Endodermal cell (in vitro differentiated cells): ENCODE data around the gene SMARCD1. TPM values are rescaled to one million over a fixed set of nuclear protein-coding genes. Genes with fewer than 3 reads are reported as not detected.

Experiments
- DNase-seq: peaks from one replicate; pipeline ENCODE4 v3.0.0-alpha.2; 2017
- H3K27ac ChIP-seq: 2 replicates; pipeline ENCODE4 v1.5.1; 2013; ENCODE audit warnings: mild to moderate bottlenecking, low read depth, low read length, moderate library complexity
- H3K27me3 ChIP-seq: 2 replicates; pipeline ENCODE4 v1.6.1; 2013; ENCODE audit warnings: mild to moderate bottlenecking, low read length, moderate library complexity; ENCODE audit not compliant: insufficient read depth, control insufficient read depth, poor library complexity, severe bottlenecking
- H3K36me3 ChIP-seq: 2 replicates; pipeline ENCODE4 v1.7.0; 2013; ENCODE audit warnings: mild to moderate bottlenecking, low read length, moderate library complexity; ENCODE audit not compliant: control insufficient read depth, insufficient read depth
- H3K4me1 ChIP-seq: one replicate; pipeline ENCODE4 v1.7.0; 2013; ENCODE audit warnings: low read length; ENCODE audit not compliant: control insufficient read depth, insufficient read depth
- H3K4me3 ChIP-seq: 2 replicates; pipeline ENCODE4 v1.5.1; 2013; ENCODE audit warnings: mild to moderate bottlenecking, low read length, moderate library complexity
- H3K9ac ChIP-seq: 2 replicates; pipeline ENCODE4 v1.6.1; 2013; ENCODE audit warnings: mild to moderate bottlenecking, low read length, moderate library complexity; ENCODE audit not compliant: poor library complexity, severe bottlenecking; ENCODE audit errors: extremely low read depth
- H3K9me3 ChIP-seq: 2 replicates; pipeline ENCODE4 v1.6.1; 2013; ENCODE audit warnings: mild to moderate bottlenecking, low read length, moderate library complexity; ENCODE audit not compliant: control insufficient read depth
- H3K27ac Mint-ChIP-seq: 2 replicates; pipeline ENCODE4 v1.8.0; 2020; ENCODE audit warnings: mixed read lengths
- H3K27me3 Mint-ChIP-seq: 2 replicates; pipeline ENCODE4 v1.8.0; 2021; ENCODE audit warnings: mild to moderate bottlenecking, mixed read lengths; ENCODE audit not compliant: insufficient read depth
- H3K36me3 Mint-ChIP-seq: 2 replicates; pipeline ENCODE4 v1.8.0; 2020; ENCODE audit warnings: low read depth, mixed read lengths
- H3K4me1 Mint-ChIP-seq: 2 replicates; pipeline ENCODE4 v1.8.0; 2020; ENCODE audit warnings: mixed read lengths
- H3K4me3 Mint-ChIP-seq: 2 replicates; pipeline ENCODE4 v1.8.0; 2020; ENCODE audit warnings: mild to moderate bottlenecking, moderate library complexity, mixed read lengths
- H3K9me3 Mint-ChIP-seq: 2 replicates; pipeline ENCODE4 v1.8.0; 2020; ENCODE audit warnings: mild to moderate bottlenecking, mixed read lengths
- CTCF ChIP-seq: fragments of 200-600 bp; sonication (generic); conservative IDR thresholded peaks from 2 replicates; pipeline ENCODE4 v1.5.0; 2021; ENCODE audit warnings: antibody characterized with exemption, mild to moderate bottlenecking
- WGBS, 2 experiments: methylation state at CpG; one replicate each; pipeline versions ENCODE4 v1.1.5 to v1.1.7; 2013; ENCODE audit warnings: missing lambda C conversion rate in 2 of 2, mixed read lengths in 1 of 2; ENCODE audit not compliant: insufficient coverage in 1 of 2, insufficient read length in 1 of 2; 5-methylcytosine and 5-hydroxymethylcytosine counted together
- total RNA-seq, 2 donors: library from RNA; stranded (reverse); fragmentation: NEBNext Ultra II Directional in 1 of 2; extraction: Animal tissue kit (Norgen Biotek cat#: 25700) in 1 of 2; gene quantifications; 2 replicates in 1 of 2; 3 replicates in 1 of 2; pipeline ENCODE4 v1.2.1, GENCODE V29; 2021

Gene SMARCD1
- total RNA-seq, 2 donors from 2014 or later: 118 to 125 TPM

GRCh38 chr12:50052544-50052943, 32.6 kb upstream of the SMARCD1 start:
- H3K9ac ChIP-seq: no peak overlapping the region
- H3K9me3 ChIP-seq: no peaks in the 10 kb centered on the region
- Mint-ChIP-seq H3K36me3 (no peaks in the 10 kb centered on the region), H3K27ac (no peak overlapping the region), H3K4me1 (peaks cover 20% of the 10 kb centered on the region), H3K4me3 (no peak overlapping the region), H3K27me3 (peaks cover 83% of the 10 kb centered on the region), H3K9me3 (no peaks in the 10 kb centered on the region)
- H3K27ac ChIP-seq: no peak overlapping the region
- peaks cover 53% of the 10 kb centered on the region for H3K27me3 ChIP-seq
- H3K4me3 ChIP-seq: no peak overlapping the region
- no peaks in the 10 kb centered on the region for H3K36me3 ChIP-seq
- no peaks in the 10 kb centered on the region for H3K4me1 ChIP-seq
- no peak for TF ChIP-seq CTCF
- DNase-seq: no peak

GRCh38 chr12:50052964-50053363, 32.2 kb upstream of the SMARCD1 start:
- Histone ChIP-seq H3K4me1 (no peaks in the 10 kb centered on the region), H3K36me3 (no peaks in the 10 kb centered on the region), H3K27ac (no peak overlapping the region), H3K9me3 (no peaks in the 10 kb centered on the region), H3K27me3 (peaks cover 57% of the 10 kb centered on the region), H3K9ac (no peak overlapping the region), H3K4me3 (no peak overlapping the region)
- no peak for DNase-seq
- H3K36me3 Mint-ChIP-seq: no peaks in the 10 kb centered on the region
- H3K4me1 Mint-ChIP-seq: peaks cover 20% of the 10 kb centered on the region
- peaks cover 82% of the 10 kb centered on the region for H3K27me3 Mint-ChIP-seq
- WGBS, 2 experiments: 89 to 92% methylated on average over 6 to 7 of the region's 7 CpGs
- H3K27ac Mint-ChIP-seq: no peak overlapping the region
- no peaks in the 10 kb centered on the region for H3K9me3 Mint-ChIP-seq
- no peak overlapping the region for H3K4me3 Mint-ChIP-seq
- no peak for TF ChIP-seq CTCF

GRCh38 chr12:50053583-50053982, 31.6 kb upstream of the SMARCD1 start:
- H3K9me3 Mint-ChIP-seq: no peaks in the 10 kb centered on the region
- H3K27ac Mint-ChIP-seq: no peak overlapping the region
- Histone ChIP-seq H3K4me1 (no peaks in the 10 kb centered on the region), H3K27me3 (peaks cover 63% of the 10 kb centered on the region), H3K36me3 (no peaks in the 10 kb centered on the region), H3K4me3 (no peak overlapping the region), H3K27ac (no peak overlapping the region), H3K9ac (no peak overlapping the region), H3K9me3 (no peaks in the 10 kb centered on the region)
- H3K4me1 Mint-ChIP-seq: peaks cover 20% of the 10 kb centered on the region
- DNase-seq: no peak
- H3K4me3 Mint-ChIP-seq: no peak overlapping the region
- TF ChIP-seq CTCF: no peak
- WGBS, 2 experiments: 70 to 75% methylated on average over 1 of the region's 1 CpG
- H3K27me3 Mint-ChIP-seq: peaks cover 86% of the 10 kb centered on the region
- no peaks in the 10 kb centered on the region for H3K36me3 Mint-ChIP-seq
